HEK293 (cell line): Measurements from ENCODE around the gene KIF22.

Experiments
- BCL11A ChIP-seq: fragments of 450-650 bp; formaldehyde crosslinking; IDR thresholded peaks from 2 replicates; pipeline ENCODE4 v1.5.1; 2016; ENCODE audit warnings: low read depth, missing biosample characterization, missing genetic modification characterization
- EGR2 ChIP-seq: fragments of 450-650 bp; formaldehyde crosslinking; IDR thresholded peaks from 2 replicates; pipeline ENCODE4 v1.5.1; 2016; ENCODE audit warnings: low read depth, missing biosample characterization, missing genetic modification characterization
- HIC1 ChIP-seq: fragments of 450-650 bp; formaldehyde crosslinking; IDR thresholded peaks from 2 replicates; pipeline ENCODE4 v1.5.1; 2016; ENCODE audit warnings: missing biosample characterization, missing genetic modification characterization
- HOXA7 ChIP-seq: sonication (generic); formaldehyde crosslinking; IDR thresholded peaks from 2 replicates; pipeline ENCODE4 v1.8.1; 2022; ENCODE audit warnings: missing genetic modification reagents, borderline replicate concordance
- OVOL3 ChIP-seq: fragments of 450-650 bp; formaldehyde crosslinking; IDR thresholded peaks from 2 replicates; pipeline ENCODE4 v1.5.1; 2016; ENCODE audit warnings: missing biosample characterization, missing genetic modification characterization
- PATZ1 ChIP-seq: fragments of 450-650 bp; formaldehyde crosslinking; IDR thresholded peaks from 2 replicates; pipeline ENCODE4 v1.5.1; 2016; ENCODE audit warnings: missing biosample characterization, missing genetic modification characterization
- PBX3 ChIP-seq: sonication (generic); formaldehyde crosslinking; IDR thresholded peaks from 2 replicates; pipeline ENCODE4 v1.8.1; 2022; ENCODE audit warnings: mild to moderate bottlenecking, moderate library complexity, missing genetic modification reagents
- RBAK ChIP-seq: fragments of 450-650 bp; formaldehyde crosslinking; IDR thresholded peaks from 2 replicates; pipeline ENCODE4 v1.5.1; 2016; ENCODE audit warnings: missing biosample characterization, missing genetic modification characterization
- ZBTB44 ChIP-seq: fragments of 450-650 bp; IDR thresholded peaks from 2 replicates; pipeline ENCODE4 v1.5.1; 2018; ENCODE audit warnings: missing biosample characterization, mild to moderate bottlenecking, missing genetic modification characterization
- ZNF155 ChIP-seq: fragments of 450-650 bp; formaldehyde crosslinking; IDR thresholded peaks from 2 replicates; pipeline ENCODE4 v1.5.1; 2016; ENCODE audit warnings: missing biosample characterization, missing genetic modification characterization
- ZNF19 ChIP-seq: fragments of 450-650 bp; formaldehyde crosslinking; IDR thresholded peaks from 2 replicates; pipeline ENCODE4; 2016; ENCODE audit warnings: missing biosample characterization, missing genetic modification characterization, low read depth
- ZNF223 ChIP-seq: fragments of 450-650 bp; formaldehyde crosslinking; IDR thresholded peaks from 2 replicates; pipeline ENCODE4 v1.5.1; 2016; ENCODE audit warnings: missing biosample characterization, missing genetic modification characterization
- ZNF24 ChIP-seq: fragments of 450-650 bp; formaldehyde crosslinking; IDR thresholded peaks from 2 replicates; pipeline ENCODE4 v1.5.1; 2016; ENCODE audit warnings: missing biosample characterization, missing genetic modification characterization
- ZNF248 ChIP-seq: fragments of 450-650 bp; formaldehyde crosslinking; IDR thresholded peaks from 2 replicates; pipeline ENCODE4 v1.5.1; 2017; ENCODE audit warnings: missing biosample characterization, missing genetic modification characterization
- ZNF501 ChIP-seq: fragments of 450-650 bp; formaldehyde crosslinking; IDR thresholded peaks from 2 replicates; pipeline ENCODE4 v1.5.1; 2016; ENCODE audit warnings: missing biosample characterization, missing genetic modification characterization
- ZNF510 ChIP-seq: fragments of 450-650 bp; formaldehyde crosslinking; IDR thresholded peaks from 2 replicates; pipeline ENCODE4 v1.5.1; 2018; ENCODE audit warnings: mild to moderate bottlenecking, missing genetic modification characterization, missing biosample characterization; ENCODE audit not compliant: insufficient replicate concordance
- ZNF518A ChIP-seq: fragments of 450-650 bp; formaldehyde crosslinking; conservative IDR thresholded peaks from 2 replicates; pipeline ENCODE4 v1.5.1; 2016; ENCODE audit warnings: low read depth, missing biosample characterization, missing genetic modification characterization
- ZNF521 ChIP-seq: fragments of 450-650 bp; formaldehyde crosslinking; IDR thresholded peaks from 2 replicates; pipeline ENCODE4 v1.5.1; 2017; ENCODE audit warnings: missing biosample characterization, mild to moderate bottlenecking, missing genetic modification characterization
- ZNF558 ChIP-seq: fragments of 450-650 bp; formaldehyde crosslinking; IDR thresholded peaks from 2 replicates; pipeline ENCODE4 v1.5.1; 2016; ENCODE audit warnings: missing biosample characterization, missing genetic modification characterization
- ZNF580 ChIP-seq: fragments of 450-650 bp; formaldehyde crosslinking; IDR thresholded peaks from 2 replicates; pipeline ENCODE4 v1.5.1; 2016; ENCODE audit warnings: missing biosample characterization, missing genetic modification characterization
- ZNF792 ChIP-seq: fragments of 450-650 bp; formaldehyde crosslinking; IDR thresholded peaks from 2 replicates; pipeline ENCODE4 v1.5.1; 2016; ENCODE audit warnings: missing biosample characterization, missing genetic modification characterization
- TF ChIP-seq, protein P1 (sequence below): fragments of 450-650 bp; formaldehyde crosslinking; IDR thresholded peaks from 2 replicates; pipeline ENCODE4 v1.5.1; 2016; ENCODE audit warnings: missing biosample characterization, missing genetic modification characterization, borderline replicate concordance
- TF ChIP-seq, protein P2 (sequence below): fragments of 450-650 bp; formaldehyde crosslinking; IDR thresholded peaks from 2 replicates; pipeline ENCODE4 v1.5.1; 2017; ENCODE audit warnings: missing biosample characterization, missing genetic modification characterization

KIF22 gene

DNA sequence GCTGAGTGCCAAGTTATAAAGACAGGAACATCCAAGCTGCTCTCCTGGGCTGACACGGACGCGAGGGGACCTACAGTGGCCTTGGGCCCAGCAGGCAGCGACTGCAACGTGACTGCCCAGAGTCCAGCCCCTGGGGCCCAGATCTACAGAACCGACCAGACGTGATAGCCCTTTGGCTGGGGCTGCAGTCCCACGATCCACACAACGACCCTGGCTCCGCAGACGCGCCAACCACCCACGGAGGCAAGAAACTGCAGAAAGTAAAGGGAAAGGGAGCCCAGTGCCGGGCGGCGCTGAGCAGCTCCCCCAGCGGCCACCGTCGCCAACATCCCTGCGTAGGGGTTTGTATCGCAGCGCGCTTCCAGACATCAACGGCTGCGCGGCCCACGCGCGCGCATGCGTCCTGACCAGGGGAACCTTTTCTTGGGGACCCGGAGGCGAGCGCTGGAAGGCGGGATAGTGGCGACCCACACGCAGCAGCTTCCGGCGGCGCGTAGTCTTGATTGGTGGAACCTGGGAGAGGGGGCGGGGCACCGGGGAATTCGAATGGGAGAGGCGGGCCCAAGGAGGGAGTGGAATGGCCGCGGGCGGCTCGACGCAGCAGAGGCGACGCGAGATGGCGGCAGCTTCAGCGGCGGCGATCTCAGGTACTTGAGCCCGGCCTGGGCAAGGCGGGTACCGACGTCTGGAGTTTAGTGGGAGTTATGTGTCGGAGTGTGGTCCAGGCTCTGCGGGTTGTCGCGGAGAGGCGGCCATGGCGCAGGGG, at the start of gene KIF22 (continued):
- no peak for TF ChIP-seq RBAK (tag by site-specific recombination)
- no peak for TF ChIP-seq BCL11A (tag by site-specific recombination)
- TF ChIP-seq HIC1 = no peak
- TF ChIP-seq ZNF580 (tag by site-specific recombination) = peak; percentile 32
- no peak for TF ChIP-seq ZNF24 (tag by site-specific recombination)
- TF ChIP-seq ZNF518A (tag by site-specific recombination) = peak; percentile 41; the same call in 1 of the 2 replicates
- TF ChIP-seq, protein P1, sequence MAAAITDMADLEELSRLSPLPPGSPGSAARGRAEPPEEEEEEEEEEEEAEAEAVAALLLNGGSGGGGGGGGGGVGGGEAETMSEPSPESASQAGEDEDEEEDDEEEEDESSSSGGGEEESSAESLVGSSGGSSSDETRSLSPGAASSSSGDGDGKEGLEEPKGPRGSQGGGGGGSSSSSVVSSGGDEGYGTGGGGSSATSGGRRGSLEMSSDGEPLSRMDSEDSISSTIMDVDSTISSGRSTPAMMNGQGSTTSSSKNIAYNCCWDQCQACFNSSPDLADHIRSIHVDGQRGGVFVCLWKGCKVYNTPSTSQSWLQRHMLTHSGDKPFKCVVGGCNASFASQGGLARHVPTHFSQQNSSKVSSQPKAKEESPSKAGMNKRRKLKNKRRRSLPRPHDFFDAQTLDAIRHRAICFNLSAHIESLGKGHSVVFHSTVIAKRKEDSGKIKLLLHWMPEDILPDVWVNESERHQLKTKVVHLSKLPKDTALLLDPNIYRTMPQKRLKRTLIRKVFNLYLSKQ (tag by site-specific recombination) = no peak
- TF ChIP-seq ZNF558 (tag by site-specific recombination) = no peak
- no peak for TF ChIP-seq ZNF510 (tag by site-specific recombination)
- no peak for TF ChIP-seq ZNF248 (tag by site-specific recombination)
- peak; percentile 93 for TF ChIP-seq EGR2
- TF ChIP-seq, protein P2, sequence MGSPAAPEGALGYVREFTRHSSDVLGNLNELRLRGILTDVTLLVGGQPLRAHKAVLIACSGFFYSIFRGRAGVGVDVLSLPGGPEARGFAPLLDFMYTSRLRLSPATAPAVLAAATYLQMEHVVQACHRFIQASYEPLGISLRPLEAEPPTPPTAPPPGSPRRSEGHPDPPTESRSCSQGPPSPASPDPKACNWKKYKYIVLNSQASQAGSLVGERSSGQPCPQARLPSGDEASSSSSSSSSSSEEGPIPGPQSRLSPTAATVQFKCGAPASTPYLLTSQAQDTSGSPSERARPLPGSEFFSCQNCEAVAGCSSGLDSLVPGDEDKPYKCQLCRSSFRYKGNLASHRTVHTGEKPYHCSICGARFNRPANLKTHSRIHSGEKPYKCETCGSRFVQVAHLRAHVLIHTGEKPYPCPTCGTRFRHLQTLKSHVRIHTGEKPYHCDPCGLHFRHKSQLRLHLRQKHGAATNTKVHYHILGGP (tag by site-specific recombination) = no peak
- TF ChIP-seq OVOL3 (tag by site-specific recombination) = no peak; the same call in 1 of the 2 replicates
- TF ChIP-seq ZNF223 = no peak
- peak; percentile 88 for TF ChIP-seq ZNF501 (tag by site-specific recombination)
- peak; percentile 71 for TF ChIP-seq PATZ1 (tag by site-specific recombination)
- no peak for TF ChIP-seq HOXA7 (CRISPR knock-in tag)
- no peak for TF ChIP-seq ZNF521 (tag by site-specific recombination)
- TF ChIP-seq ZNF155 (tag by site-specific recombination) = no peak
- no peak for TF ChIP-seq ZNF19 (tag by site-specific recombination)
- no peak for TF ChIP-seq ZBTB44 (tag by site-specific recombination)
- no peak for TF ChIP-seq ZNF792 (tag by site-specific recombination)
- TF ChIP-seq PBX3 (CRISPR knock-in tag) = no peak; the same call in 1 of the 2 replicates
